Measurements from ENCODE around the gene GUCA1A. TPM values are rescaled to one million over a fixed set of nuclear protein-coding genes. Genes with fewer than 3 reads are reported as not detected.
A peak's percentile ranks its signal among the peaks of the same experiment; 100 is the strongest.

Gene GUCA1A
- total RNA-seq, 4 donors from 2014 or later: 0.83 TPM; not detected in 3

GRCh38 chr6:42225029-42225339 is 51.8 kb downstream of the GUCA1A start:
- H3K27me3 ChIP-seq: no peaks in the 10 kb centered on the region
- intact Hi-C loops (cut with DNase I; ENCODE audit: low total_unique reads): no loop called here
- no peak for DNase-seq
- TF ChIP-seq POLR2A (IDR thresholded peaks at IDR 0.05) (no peak), CTCF (IDR thresholded peaks at IDR 0.05) (no peak)
- H3K9me3 ChIP-seq: no peaks in the 10 kb centered on the region
- H3K4me3 ChIP-seq: no peak overlapping the region
- no peaks in the 10 kb centered on the region for H3K4me1 ChIP-seq
- H3K36me3 ChIP-seq: no peaks in the 10 kb centered on the region
- H3K27ac ChIP-seq: no peak overlapping the region

- H3K9me3 ChIP-seq: no peaks in the 10 kb centered on the region
- no peaks in the 10 kb centered on the region for H3K4me1 ChIP-seq
- DNase-seq: no peak
- peak overlapping the region in 1 of 2 donors; percentile 20 for H3K27ac ChIP-seq
- no peaks in the 10 kb centered on the region for H3K36me3 ChIP-seq
- intact Hi-C loops (cut with DNase I; ENCODE audit: low total_unique reads): no loop called here
- no peaks in the 10 kb centered on the region for H3K27me3 ChIP-seq
- H3K4me3 ChIP-seq: no peak overlapping the region
- TF ChIP-seq CTCF (IDR thresholded peaks at IDR 0.05) (no peak), POLR2A (IDR thresholded peaks at IDR 0.05) (no peak)
Observed at GRCh38 chr6:42225419-42225818, 52.3 kb downstream of the GUCA1A start.

GRCh38 chr6:42226161-42226611 is 53.0 kb downstream of the GUCA1A start:
- H3K27ac ChIP-seq: peak overlapping the region; percentile 9 to 35
- intact Hi-C loops (cut with DNase I; ENCODE audit: low total_unique reads): no loop called here
- H3K36me3 ChIP-seq: no peaks in the 10 kb centered on the region
- no peak overlapping the region for H3K4me3 ChIP-seq
- H3K4me1 ChIP-seq: no peaks in the 10 kb centered on the region
- TF ChIP-seq CTCF (IDR thresholded peaks at IDR 0.05) (no peak), POLR2A (IDR thresholded peaks at IDR 0.05) (no peak)
- H3K27me3 ChIP-seq: no peaks in the 10 kb centered on the region
- no peak for DNase-seq
- no peaks in the 10 kb centered on the region for H3K9me3 ChIP-seq

- Histone ChIP-seq H3K9me3 (no peaks in the 10 kb centered on the region), H3K27me3 (no peaks in the 10 kb centered on the region), H3K27ac (peak overlapping the region; percentile 9 to 35), H3K4me1 (no peaks in the 10 kb centered on the region), H3K36me3 (no peaks in the 10 kb centered on the region), H3K4me3 (no peak overlapping the region)
- no peak for DNase-seq
- TF ChIP-seq POLR2A (IDR thresholded peaks at IDR 0.05) (no peak), CTCF (IDR thresholded peaks at IDR 0.05) (no peak)
- intact Hi-C loops (cut with DNase I; ENCODE audit: low total_unique reads): no loop called here
Observed at GRCh38 chr6:42226645-42227143, 53.5 kb downstream of the GUCA1A start.

GRCh38 chr6:42227173-42227850 is 54.1 kb downstream of the GUCA1A start:
- no peak overlapping the region for H3K27ac ChIP-seq
- H3K36me3 ChIP-seq: no peaks in the 10 kb centered on the region
- H3K4me1 ChIP-seq: no peaks in the 10 kb centered on the region
- TF ChIP-seq POLR2A (IDR thresholded peaks at IDR 0.05): no peak
- no peak for TF ChIP-seq CTCF (IDR thresholded peaks at IDR 0.05)
- DNase-seq: no peak
- no peaks in the 10 kb centered on the region for H3K27me3 ChIP-seq
- no peaks in the 10 kb centered on the region for H3K9me3 ChIP-seq
- H3K4me3 ChIP-seq: no peak overlapping the region
- intact Hi-C loops (cut with DNase I; ENCODE audit: low total_unique reads): no loop called here
